Measurements from ENCODE around the gene ZCCHC8.
A peak's percentile ranks its signal among the peaks of the same experiment; 100 is the strongest.
"Not testable (repeated sequence)": the region's sequence is repeated elsewhere in the genome, so short reads cannot be mapped to it uniquely, and the experiment has no call there.

The ZCCHC8 gene

GRCh38 chr12:122467983-122468382 lies 32.7 kb downstream of the ZCCHC8 start:
- Histone ChIP-seq H3K27ac (replicated peaks) (no peak overlapping the region), H3K4me3 (replicated peaks; ENCODE audit: insufficient read depth, low read length) (no peak overlapping the region), H3K27me3 (ENCODE audit: insufficient read depth, poor library complexity, severe bottlenecking) (no peaks in the 10 kb centered on the region)
- no peak for DNase-seq (ENCODE audit: low read depth in 1 of 2, low spot score in 1 of 2)
- no peak for TF ChIP-seq GABPA (IDR thresholded peaks at IDR 0.05; ENCODE audit: low read depth)
- TF ChIP-seq CTCF (IDR thresholded peaks at IDR 0.05; ENCODE audit: insufficient read depth, low read length): no peak
- TF ChIP-seq REST (IDR thresholded peaks at IDR 0.05; ENCODE audit: insufficient replicate concordance, low read depth): no peak
- no peak for TF ChIP-seq POLR2AphosphoS5 (IDR thresholded peaks at IDR 0.05; ENCODE audit: low read depth)
- TF ChIP-seq SPI1 (IDR thresholded peaks at IDR 0.05; ENCODE audit: borderline replicate concordance, low read depth): no peak

GRCh38 chr12:122464317-122465042 lies 36.3 kb downstream of the ZCCHC8 start:
- not testable (repeated sequence) for H3K4me3 ChIP-seq (replicated peaks; ENCODE audit: insufficient read depth, low read length); H3K27me3 ChIP-seq (ENCODE audit: insufficient read depth, poor library complexity, severe bottlenecking); H3K27ac ChIP-seq (replicated peaks)
- DNase-seq (ENCODE audit: low read depth in 1 of 2, low spot score in 1 of 2): peak in 1 of 2 experiments; percentile 27

- Histone ChIP-seq H3K4me3 (replicated peaks; ENCODE audit: insufficient read depth, low read length) (no peak overlapping the region), H3K27ac (replicated peaks) (no peak overlapping the region), H3K27me3 (ENCODE audit: insufficient read depth, poor library complexity, severe bottlenecking) (no peaks in the 10 kb centered on the region)
- no peak for TF ChIP-seq GABPA (IDR thresholded peaks at IDR 0.05; ENCODE audit: low read depth)
- TF ChIP-seq CTCF (IDR thresholded peaks at IDR 0.05; ENCODE audit: insufficient read depth, low read length): no peak
- TF ChIP-seq SPI1 (IDR thresholded peaks at IDR 0.05; ENCODE audit: borderline replicate concordance, low read depth): no peak
- no peak for TF ChIP-seq REST (IDR thresholded peaks at IDR 0.05; ENCODE audit: insufficient replicate concordance, low read depth)
- TF ChIP-seq POLR2AphosphoS5 (IDR thresholded peaks at IDR 0.05; ENCODE audit: low read depth): no peak
- DNase-seq (ENCODE audit: low read depth in 1 of 2, low spot score in 1 of 2): no peak
Observed at GRCh38 chr12:122460641-122461040, 40.1 kb downstream of the ZCCHC8 start.

GRCh38 chr12:122460061-122460460 lies 40.7 kb downstream of the ZCCHC8 start:
- no peak overlapping the region for H3K4me3 ChIP-seq (replicated peaks; ENCODE audit: insufficient read depth, low read length)
- no peak for TF ChIP-seq SPI1 (IDR thresholded peaks at IDR 0.05; ENCODE audit: borderline replicate concordance, low read depth)
- DNase-seq (ENCODE audit: low read depth in 1 of 2, low spot score in 1 of 2): no peak
- H3K27ac ChIP-seq (replicated peaks): no peak overlapping the region
- no peaks in the 10 kb centered on the region for H3K27me3 ChIP-seq (ENCODE audit: insufficient read depth, poor library complexity, severe bottlenecking)

- H3K4me3 ChIP-seq (replicated peaks; ENCODE audit: insufficient read depth, low read length): no peak overlapping the region
- TF ChIP-seq REST (IDR thresholded peaks at IDR 0.05; ENCODE audit: insufficient replicate concordance, low read depth) (no peak), GABPA (IDR thresholded peaks at IDR 0.05; ENCODE audit: low read depth) (no peak), SPI1 (IDR thresholded peaks at IDR 0.05; ENCODE audit: borderline replicate concordance, low read depth) (no peak), CTCF (IDR thresholded peaks at IDR 0.05; ENCODE audit: insufficient read depth, low read length) (no peak), POLR2AphosphoS5 (IDR thresholded peaks at IDR 0.05; ENCODE audit: low read depth) (no peak)
- no peak for DNase-seq (ENCODE audit: low read depth in 1 of 2, low spot score in 1 of 2)
- H3K27me3 ChIP-seq (ENCODE audit: insufficient read depth, poor library complexity, severe bottlenecking): no peaks in the 10 kb centered on the region
- no peak overlapping the region for H3K27ac ChIP-seq (replicated peaks)
Observed at GRCh38 chr12:122459211-122459610, 41.5 kb downstream of the ZCCHC8 start.
